ENCODE results near the gene JMJD7.

The JMJD7 gene

GRCh38 chr15:41782371-41783282, 45.3 kb upstream of the JMJD7 start:
- H3K4me1 Mint-ChIP-seq: peaks cover 32% of the 10 kb centered on the region
- H3K27ac Mint-ChIP-seq: no peak overlapping the region
- no peak overlapping the region for H3K4me3 Mint-ChIP-seq
- no peaks in the 10 kb centered on the region for H3K27me3 Mint-ChIP-seq (ENCODE audit: low read depth)
- no peaks in the 10 kb centered on the region for H3K9me3 Mint-ChIP-seq
- TF ChIP-seq, protein P1, sequence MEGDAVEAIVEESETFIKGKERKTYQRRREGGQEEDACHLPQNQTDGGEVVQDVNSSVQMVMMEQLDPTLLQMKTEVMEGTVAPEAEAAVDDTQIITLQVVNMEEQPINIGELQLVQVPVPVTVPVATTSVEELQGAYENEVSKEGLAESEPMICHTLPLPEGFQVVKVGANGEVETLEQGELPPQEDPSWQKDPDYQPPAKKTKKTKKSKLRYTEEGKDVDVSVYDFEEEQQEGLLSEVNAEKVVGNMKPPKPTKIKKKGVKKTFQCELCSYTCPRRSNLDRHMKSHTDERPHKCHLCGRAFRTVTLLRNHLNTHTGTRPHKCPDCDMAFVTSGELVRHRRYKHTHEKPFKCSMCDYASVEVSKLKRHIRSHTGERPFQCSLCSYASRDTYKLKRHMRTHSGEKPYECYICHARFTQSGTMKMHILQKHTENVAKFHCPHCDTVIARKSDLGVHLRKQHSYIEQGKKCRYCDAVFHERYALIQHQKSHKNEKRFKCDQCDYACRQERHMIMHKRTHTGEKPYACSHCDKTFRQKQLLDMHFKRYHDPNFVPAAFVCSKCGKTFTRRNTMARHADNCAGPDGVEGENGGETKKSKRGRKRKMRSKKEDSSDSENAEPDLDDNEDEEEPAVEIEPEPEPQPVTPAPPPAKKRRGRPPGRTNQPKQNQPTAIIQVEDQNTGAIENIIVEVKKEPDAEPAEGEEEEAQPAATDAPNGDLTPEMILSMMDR (IDR thresholded peaks at IDR 0.05; ENCODE audit: unreplicated experiment in 3 of 3): no peak
- peaks cover 9% of the 10 kb centered on the region for H3K36me3 Mint-ChIP-seq (ENCODE audit: low read depth)

DNA sequence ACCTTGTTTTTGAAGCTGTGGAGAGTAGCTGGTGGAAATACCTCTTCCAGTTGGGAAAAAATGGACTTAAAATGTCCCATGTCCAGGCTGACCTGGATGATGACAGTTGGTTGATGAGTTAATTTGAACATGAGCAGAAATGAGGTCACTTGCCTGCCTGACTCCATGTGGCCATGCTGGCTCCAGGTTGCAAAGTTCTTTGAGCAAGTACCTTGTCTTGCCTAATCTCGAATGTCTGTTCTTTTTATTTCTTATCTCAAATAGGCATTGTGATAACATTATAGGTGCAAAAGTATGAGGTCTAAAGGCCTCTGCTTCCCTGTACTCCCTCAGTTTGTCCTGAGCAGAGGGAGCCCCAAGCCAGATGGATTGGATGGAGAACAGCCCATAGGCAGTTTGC, 44.6 kb upstream of the JMJD7 start:
- Mint-ChIP-seq H3K27ac (no peak overlapping the region), H3K4me3 (no peak overlapping the region), H3K9me3 (no peaks in the 10 kb centered on the region), H3K27me3 (ENCODE audit: low read depth) (no peaks in the 10 kb centered on the region), H3K4me1 (peaks cover 27% of the 10 kb centered on the region), H3K36me3 (ENCODE audit: low read depth) (peaks cover 9% of the 10 kb centered on the region)
- TF ChIP-seq, protein P1 (IDR thresholded peaks at IDR 0.05; ENCODE audit: unreplicated experiment in 3 of 3): no peak

DNA sequence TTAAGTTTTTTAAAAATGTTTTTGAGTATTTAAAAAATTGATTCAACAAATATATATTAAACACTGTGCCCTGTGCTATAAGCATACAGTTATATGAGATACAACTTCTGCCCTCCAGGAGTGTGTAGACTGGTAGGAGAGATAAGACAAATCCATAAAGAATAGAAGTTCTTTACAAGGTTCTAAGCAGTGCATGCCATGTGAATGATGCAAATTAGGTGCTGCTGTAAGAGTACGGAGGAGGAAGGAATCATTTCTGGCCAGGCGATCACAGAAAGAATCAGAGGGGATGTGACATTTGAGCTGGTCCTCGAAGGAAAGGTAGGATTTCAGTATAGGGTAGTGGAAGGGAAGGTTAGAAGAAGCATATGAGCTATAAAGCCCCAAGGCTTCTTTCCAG, 39.6 kb upstream of the JMJD7 start:
- no peaks in the 10 kb centered on the region for H3K27me3 Mint-ChIP-seq (ENCODE audit: low read depth)
- TF ChIP-seq, protein P1 (IDR thresholded peaks at IDR 0.05; ENCODE audit: unreplicated experiment in 3 of 3): no peak
- H3K4me1 Mint-ChIP-seq: peaks cover 42% of the 10 kb centered on the region
- H3K9me3 Mint-ChIP-seq: no peaks in the 10 kb centered on the region
- no peaks in the 10 kb centered on the region for H3K36me3 Mint-ChIP-seq (ENCODE audit: low read depth)
- no peak overlapping the region for H3K4me3 Mint-ChIP-seq
- no peak overlapping the region for H3K27ac Mint-ChIP-seq

- TF ChIP-seq, protein P1 (IDR thresholded peaks at IDR 0.05; ENCODE audit: unreplicated experiment in 3 of 3): no peak
- Mint-ChIP-seq H3K27ac (no peak overlapping the region), H3K9me3 (no peaks in the 10 kb centered on the region)
These were observed 38.7 kb upstream of the JMJD7 start for GRCh38 chr15:41789236-41789635.

GRCh38 chr15:41789662-41790061, 38.2 kb upstream of the JMJD7 start:
- H3K27me3 Mint-ChIP-seq (ENCODE audit: low read depth): no peaks in the 10 kb centered on the region
- no peak overlapping the region for H3K27ac Mint-ChIP-seq
- no peak overlapping the region for H3K4me3 Mint-ChIP-seq
- no peaks in the 10 kb centered on the region for H3K9me3 Mint-ChIP-seq
- TF ChIP-seq, protein P1 (IDR thresholded peaks at IDR 0.05; ENCODE audit: unreplicated experiment in 3 of 3): no peak
- no peaks in the 10 kb centered on the region for H3K36me3 Mint-ChIP-seq (ENCODE audit: low read depth)
- peaks cover 42% of the 10 kb centered on the region for H3K4me1 Mint-ChIP-seq

More at GRCh38 chr15:41789236-41789635, 38.7 kb upstream of the JMJD7 start:
- Mint-ChIP-seq H3K4me3 (no peak overlapping the region), H3K36me3 (ENCODE audit: low read depth) (no peaks in the 10 kb centered on the region), H3K27me3 (ENCODE audit: low read depth) (no peaks in the 10 kb centered on the region), H3K4me1 (peaks cover 42% of the 10 kb centered on the region)

DNA sequence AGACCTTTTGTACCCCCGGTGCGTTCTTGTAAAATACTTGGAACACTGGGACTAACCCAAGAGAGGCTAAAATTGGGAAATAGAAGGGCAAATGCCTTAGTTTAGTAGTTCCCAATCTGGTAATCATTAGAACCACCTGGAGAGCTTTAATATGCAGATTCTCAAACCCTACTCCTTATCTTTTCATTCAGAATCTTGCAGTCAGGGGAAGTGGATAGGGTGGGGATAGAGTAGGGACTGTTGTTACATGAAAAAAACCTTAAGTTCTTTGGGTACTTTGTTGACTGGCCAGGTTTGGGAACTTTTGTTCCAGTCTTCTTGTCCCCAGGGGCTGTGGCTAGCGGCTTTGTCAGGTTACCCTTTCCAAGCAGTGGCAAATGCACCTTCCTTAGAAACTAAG, 37.7 kb upstream of the JMJD7 start:
- H3K9me3 Mint-ChIP-seq: no peaks in the 10 kb centered on the region

More for the DNA sequence above, 37.7 kb upstream of the JMJD7 start:
- Mint-ChIP-seq H3K27me3 (ENCODE audit: low read depth) (no peaks in the 10 kb centered on the region), H3K4me1 (peaks cover 45% of the 10 kb centered on the region), H3K4me3 (no peak overlapping the region), H3K36me3 (ENCODE audit: low read depth) (no peaks in the 10 kb centered on the region), H3K27ac (no peak overlapping the region)
- TF ChIP-seq, protein P1 (IDR thresholded peaks at IDR 0.05; ENCODE audit: unreplicated experiment in 3 of 3): no peak

Measured in nephron (organoid).